T-helper 1 cell treated with Interleukin-12 subunit alpha and Interleukin-12 subunit beta and Interleukin-4 antibody, amounts not matched to agents 30 μg/mL and 1 μg/mL, for 36 hours (primary cell): Measurements from ENCODE around the gene BAIAP2L2.

ENCODE experiments used
- H3K27ac Mint-ChIP-seq: one replicate; pipeline ENCODE4 v1.8.0; 2021; ENCODE audit warnings: mild to moderate bottlenecking, mixed read lengths
- H3K27me3 Mint-ChIP-seq: one replicate; pipeline ENCODE4 v1.8.0; 2021; ENCODE audit warnings: low read depth, mixed read lengths
- H3K36me3 Mint-ChIP-seq: one replicate; pipeline ENCODE4 v1.8.0; 2021; ENCODE audit warnings: low read depth, mixed read lengths
- H3K4me1 Mint-ChIP-seq: one replicate; pipeline ENCODE4 v1.8.0; 2021; ENCODE audit warnings: low read depth, mixed read lengths
- H3K4me3 Mint-ChIP-seq: one replicate; pipeline ENCODE4 v1.8.0; 2021; ENCODE audit warnings: mild to moderate bottlenecking, moderate library complexity, mixed read lengths
- H3K9me3 Mint-ChIP-seq: one replicate; pipeline ENCODE4 v1.8.0; 2021; ENCODE audit warnings: mixed read lengths

BAIAP2L2 gene

GRCh38 chr22:38074181-38075104, 36.0 kb downstream of the BAIAP2L2 start:
- Mint-ChIP-seq H3K27ac (no peak overlapping the region), H3K4me3 (no peak overlapping the region), H3K27me3 (peaks cover under 1% of the 10 kb centered on the region), H3K4me1 (no peaks in the 10 kb centered on the region), H3K36me3 (no peaks in the 10 kb centered on the region), H3K9me3 (no peaks in the 10 kb centered on the region)

- no peaks in the 10 kb centered on the region for H3K4me1 Mint-ChIP-seq
- no peaks in the 10 kb centered on the region for H3K36me3 Mint-ChIP-seq
- H3K4me3 Mint-ChIP-seq: no peak overlapping the region
Measured at GRCh38 chr22:38073150-38074130, 37.0 kb downstream of the BAIAP2L2 start.

GRCh38 chr22:38072322-38073149, 37.9 kb downstream of the BAIAP2L2 start:
- Mint-ChIP-seq H3K4me1 (no peaks in the 10 kb centered on the region), H3K4me3 (no peak overlapping the region), H3K9me3 (no peaks in the 10 kb centered on the region), H3K27me3 (no peaks in the 10 kb centered on the region), H3K27ac (no peak overlapping the region), H3K36me3 (no peaks in the 10 kb centered on the region)

More at GRCh38 chr22:38073150-38074130, 37.0 kb downstream of the BAIAP2L2 start:
- H3K9me3 Mint-ChIP-seq: no peaks in the 10 kb centered on the region
- no peaks in the 10 kb centered on the region for H3K27me3 Mint-ChIP-seq
- H3K27ac Mint-ChIP-seq: no peak overlapping the region

- Mint-ChIP-seq H3K4me1 (no peaks in the 10 kb centered on the region), H3K27ac (no peak overlapping the region), H3K27me3 (no peaks in the 10 kb centered on the region), H3K4me3 (no peak overlapping the region), H3K36me3 (no peaks in the 10 kb centered on the region), H3K9me3 (no peaks in the 10 kb centered on the region)
Measured at GRCh38 chr22:38071421-38072321, 38.8 kb downstream of the BAIAP2L2 start.

- H3K36me3 Mint-ChIP-seq: no peaks in the 10 kb centered on the region
Measured at GRCh38 chr22:38070250-38070921, 40.1 kb downstream of the BAIAP2L2 start.

GRCh38 chr22:38069372-38070249, 40.9 kb downstream of the BAIAP2L2 start:
- no peaks in the 10 kb centered on the region for H3K27me3 Mint-ChIP-seq
- no peak overlapping the region for H3K4me3 Mint-ChIP-seq
- H3K27ac Mint-ChIP-seq: no peak overlapping the region
- H3K4me1 Mint-ChIP-seq: no peaks in the 10 kb centered on the region
- H3K9me3 Mint-ChIP-seq: no peaks in the 10 kb centered on the region
- no peaks in the 10 kb centered on the region for H3K36me3 Mint-ChIP-seq

More at GRCh38 chr22:38070250-38070921, 40.1 kb downstream of the BAIAP2L2 start:
- Mint-ChIP-seq H3K27ac (no peak overlapping the region), H3K27me3 (no peaks in the 10 kb centered on the region), H3K9me3 (no peaks in the 10 kb centered on the region), H3K4me3 (no peak overlapping the region), H3K4me1 (no peaks in the 10 kb centered on the region)

GRCh38 chr22:38068641-38069371, 41.7 kb downstream of the BAIAP2L2 start:
- Mint-ChIP-seq H3K9me3 (no peaks in the 10 kb centered on the region), H3K36me3 (no peaks in the 10 kb centered on the region), H3K27ac (no peak overlapping the region), H3K27me3 (no peaks in the 10 kb centered on the region), H3K4me1 (no peaks in the 10 kb centered on the region), H3K4me3 (no peak overlapping the region)

- Mint-ChIP-seq H3K4me3 (no peak overlapping the region), H3K9me3 (no peaks in the 10 kb centered on the region), H3K27ac (no peak overlapping the region), H3K4me1 (no peaks in the 10 kb centered on the region), H3K36me3 (no peaks in the 10 kb centered on the region), H3K27me3 (no peaks in the 10 kb centered on the region)
Measured at GRCh38 chr22:38067761-38068360, 42.6 kb downstream of the BAIAP2L2 start.

GRCh38 chr22:38067028-38067415, 43.5 kb downstream of the BAIAP2L2 start:
- no peak overlapping the region for H3K4me3 Mint-ChIP-seq
- peaks cover 2% of the 10 kb centered on the region for H3K36me3 Mint-ChIP-seq
- no peak overlapping the region for H3K27ac Mint-ChIP-seq
- H3K27me3 Mint-ChIP-seq: no peaks in the 10 kb centered on the region
- no peaks in the 10 kb centered on the region for H3K4me1 Mint-ChIP-seq
- no peaks in the 10 kb centered on the region for H3K9me3 Mint-ChIP-seq

- Mint-ChIP-seq H3K9me3 (no peaks in the 10 kb centered on the region), H3K36me3 (peaks cover 4% of the 10 kb centered on the region), H3K27me3 (no peaks in the 10 kb centered on the region), H3K27ac (no peak overlapping the region), H3K4me3 (no peak overlapping the region), H3K4me1 (no peaks in the 10 kb centered on the region)
Measured at GRCh38 chr22:38066381-38067027, 44.0 kb downstream of the BAIAP2L2 start.

- no peak overlapping the region for H3K4me3 Mint-ChIP-seq
- peaks cover 4% of the 10 kb centered on the region for H3K36me3 Mint-ChIP-seq
- no peaks in the 10 kb centered on the region for H3K27me3 Mint-ChIP-seq
- H3K27ac Mint-ChIP-seq: no peak overlapping the region
- no peaks in the 10 kb centered on the region for H3K9me3 Mint-ChIP-seq
- no peaks in the 10 kb centered on the region for H3K4me1 Mint-ChIP-seq
Measured at GRCh38 chr22:38065539-38065938, 44.9 kb downstream of the BAIAP2L2 start.
